SU-DHL-6 (cell line): Measurements from ENCODE around the gene FANK1.

Experiments
- H2AFZ ChIP-seq: fragments of 200-600 bp; sonication (generic); 2 replicates; pipeline ENCODE4 v1.6.1; 2014; ENCODE audit warnings: low read depth, mild to moderate bottlenecking, moderate library complexity, mixed read lengths, antibody characterized with exemption, low read length; ENCODE audit not compliant: severe bottlenecking
- H3F3A ChIP-seq: fragments of 200-600 bp; shearing (Covaris generic); 2 replicates; pipeline ENCODE4 v1.6.0; 2016; ENCODE audit warnings: antibody characterized with exemption, mild to moderate bottlenecking; ENCODE audit not compliant: insufficient read depth
- H3K27ac ChIP-seq: fragments of 200-600 bp; sonication (generic); 2 replicates; pipeline ENCODE4 v1.5.1; 2016; ENCODE audit warnings: low read depth, mild to moderate bottlenecking, low read length, moderate library complexity, mixed read lengths
- H3K27me3 ChIP-seq: fragments of 200-600 bp; sonication (generic), shearing (Covaris generic); 2 replicates; pipeline ENCODE4 v1.6.0; 2014; ENCODE audit warnings: mild to moderate bottlenecking, low read length
- H3K36me3 ChIP-seq: fragments of 200-600 bp; sonication (generic); 2 replicates; pipeline ENCODE4 v1.6.1; 2014; ENCODE audit warnings: mild to moderate bottlenecking, low read length, mixed read lengths
- H3K4me2 ChIP-seq: fragments of 300-600, 200-600 bp; shearing (Covaris generic), sonication (generic); 2 replicates; pipeline ENCODE4 v1.6.0; 2014; ENCODE audit warnings: low read length, low read depth, mild to moderate bottlenecking; ENCODE audit not compliant: poor library complexity, severe bottlenecking
- H3K4me3 ChIP-seq: fragments of 200-600 bp; sonication (generic); 2 replicates; pipeline ENCODE4 v1.5.1; 2014; ENCODE audit warnings: antibody characterized with exemption, low read length, mild to moderate bottlenecking, mixed read lengths; ENCODE audit not compliant: insufficient read depth, poor library complexity, severe bottlenecking
- H3K79me2 ChIP-seq: fragments of 200-600 bp; sonication (generic); 2 replicates; pipeline ENCODE4 v1.6.1; 2014; ENCODE audit warnings: mild to moderate bottlenecking, low read length, moderate library complexity; ENCODE audit not compliant: insufficient read depth
- H3K9ac ChIP-seq: fragments of 200-600 bp; sonication (generic); 2 replicates; pipeline ENCODE4 v1.7.0; 2014; ENCODE audit warnings: mild to moderate bottlenecking, low read length
- H3K9me2 ChIP-seq: fragments of 200-600 bp; sonication (generic); replicated peaks from 2 replicates; pipeline ENCODE4 v1.6.1; 2014; ENCODE audit warnings: low read length; ENCODE audit not compliant: insufficient read depth
- H3K9me3 ChIP-seq: fragments of 200-600 bp; sonication (generic); 2 replicates; pipeline ENCODE4 v1.6.1; 2014; ENCODE audit warnings: low read length, mixed read lengths; ENCODE audit not compliant: insufficient read depth
- H4K20me1 ChIP-seq: fragments of 200-600 bp; sonication (generic); 2 replicates; pipeline ENCODE4 v1.6.1; 2014; ENCODE audit warnings: low read depth, mild to moderate bottlenecking, antibody characterized with exemption, low read length, moderate library complexity, mixed read lengths
- CTCF ChIP-seq: fragments of 200-600 bp; sonication (generic); IDR thresholded peaks from one replicate; pipeline ENCODE4 v1.5.1; 2017; ENCODE audit warnings: antibody characterized with exemption, mild to moderate bottlenecking, low read length, moderate library complexity; ENCODE audit not compliant: insufficient read depth, poor library complexity, severe bottlenecking
- EZH2phosphoT487 ChIP-seq: fragments of 200-600 bp; sonication (generic), shearing (Covaris generic); conservative IDR thresholded peaks from 2 replicates; pipeline ENCODE4 v1.6.1; 2018; ENCODE audit warnings: mild to moderate bottlenecking, antibody characterized with exemption, low read length, moderate library complexity, mixed read lengths

Gene FANK1

GRCh38 chr10:126012485-126012884, 116.1 kb downstream of the FANK1 start:
- H2AFZ ChIP-seq, result no peak overlapping the region
- H3K27me3 ChIP-seq, result no peaks in the 10 kb centered on the region
- H3F3A ChIP-seq, result no peaks in the 10 kb centered on the region
- H3K36me3 ChIP-seq, result no peaks in the 10 kb centered on the region
- H3K4me3 ChIP-seq, result no peak overlapping the region
- no peaks in the 10 kb centered on the region for H3K9me2 ChIP-seq
- H4K20me1 ChIP-seq, result no peaks in the 10 kb centered on the region
- H3K27ac ChIP-seq, result no peak overlapping the region
- H3K9ac ChIP-seq, result no peak overlapping the region
- H3K9me3 ChIP-seq, result no peaks in the 10 kb centered on the region
- no peaks in the 10 kb centered on the region for H3K79me2 ChIP-seq
- no peak overlapping the region for H3K4me2 ChIP-seq
- TF ChIP-seq CTCF (no peak), EZH2phosphoT487 (no peak)

GRCh38 chr10:126013489-126014281, 117.3 kb downstream of the FANK1 start:
- Histone ChIP-seq H3K9me2 (no peaks in the 10 kb centered on the region), H4K20me1 (no peaks in the 10 kb centered on the region), H3K27me3 (no peaks in the 10 kb centered on the region), H3K27ac (no peak overlapping the region), H3K4me3 (no peak overlapping the region), H2AFZ (no peak overlapping the region), H3K36me3 (no peaks in the 10 kb centered on the region), H3K4me2 (no peak overlapping the region), H3K79me2 (no peaks in the 10 kb centered on the region), H3K9ac (no peak overlapping the region), H3F3A (no peaks in the 10 kb centered on the region), H3K9me3 (no peaks in the 10 kb centered on the region)
- no peak for TF ChIP-seq EZH2phosphoT487
- TF ChIP-seq CTCF, result no peak

GRCh38 chr10:126014309-126014708, 117.9 kb downstream of the FANK1 start:
- H3K27ac ChIP-seq, result no peak overlapping the region
- no peak overlapping the region for H3K4me3 ChIP-seq
- no peaks in the 10 kb centered on the region for H3K36me3 ChIP-seq
- H3K27me3 ChIP-seq, result no peaks in the 10 kb centered on the region
- no peaks in the 10 kb centered on the region for H4K20me1 ChIP-seq
- H3F3A ChIP-seq, result no peaks in the 10 kb centered on the region
- no peak overlapping the region for H2AFZ ChIP-seq
- no peak overlapping the region for H3K4me2 ChIP-seq
- H3K9me3 ChIP-seq, result no peaks in the 10 kb centered on the region
- H3K9ac ChIP-seq, result no peak overlapping the region
- no peaks in the 10 kb centered on the region for H3K9me2 ChIP-seq
- H3K79me2 ChIP-seq, result no peaks in the 10 kb centered on the region
- TF ChIP-seq CTCF (no peak), EZH2phosphoT487 (no peak)
